GM19099 (cell line): Measurements from ENCODE around the gene IMP3.

ENCODE experiments used
- POLR2A ChIP-seq: IDR thresholded peaks from 3 replicates; pipeline ENCODE4 v1.6.1; 2011; ENCODE audit warnings: low read depth; ENCODE audit not compliant: insufficient read length; ENCODE audit errors: extremely low read depth

The IMP3 gene

GRCh38 chr15:75606711-75607699, 33.0 kb downstream of the IMP3 start:
- TF ChIP-seq POLR2A = no peak

GRCh38 chr15:75606026-75606425, 34.0 kb downstream of the IMP3 start:
- TF ChIP-seq POLR2A = no peak

- no peak for TF ChIP-seq POLR2A
These were observed 40.6 kb downstream of the IMP3 start for GRCh38 chr15:75599401-75599800.

GRCh38 chr15:75598361-75598760, 41.7 kb downstream of the IMP3 start:
- TF ChIP-seq POLR2A = no peak

- no peak for TF ChIP-seq POLR2A
These were observed 42.2 kb downstream of the IMP3 start for GRCh38 chr15:75597667-75598341.

- TF ChIP-seq POLR2A = no peak
These were observed 43.2 kb downstream of the IMP3 start for GRCh38 chr15:75596703-75597345.

- no peak for TF ChIP-seq POLR2A
These were observed 45.7 kb downstream of the IMP3 start for GRCh38 chr15:75594276-75594675.

GRCh38 chr15:75591655-75592364, 48.2 kb downstream of the IMP3 start:
- no peak for TF ChIP-seq POLR2A

GRCh38 chr15:75590239-75590638, 49.8 kb downstream of the IMP3 start:
- TF ChIP-seq POLR2A = no peak
